ENCODE results near the gene IL10RB. TPM values are rescaled to one million over a fixed set of nuclear protein-coding genes. Genes with fewer than 3 reads are reported as not detected.

IL10RB gene
- total and polyA plus RNA-seq, 2 of the 13 experiments (the other 11 are each of a cell fraction or from before 2014, with no cell fraction given): 17.4 to 18.2 TPM

GRCh38 chr21:33230545-33231324 lies 35.4 kb upstream of the IL10RB start (continued):
- TF ChIP-seq ZNF607 (CRISPR knock-in tag; IDR thresholded peaks at IDR 0.05; ENCODE audit: borderline replicate concordance) (0 out of 2 replicates have a peak, but pooled peaks have one; percentile 39), HMGA1 (CRISPR knock-in tag; conservative IDR thresholded peaks at IDR 0.05) (no peak), CTCF (CRISPR knock-in tag; IDR thresholded peaks at IDR 0.05) (peak; percentile 75), BRCA1 (CRISPR knock-in tag; IDR thresholded peaks at IDR 0.05) (no peak), REL (CRISPR knock-in tag; conservative IDR thresholded peaks at IDR 0.05) (no peak; the same call in 1 of the 2 replicates), ZNF672 (CRISPR knock-in tag; IDR thresholded peaks at IDR 0.05) (no peak), ZNF597 (CRISPR knock-in tag; IDR thresholded peaks at IDR 0.05) (no peak), RFXANK (CRISPR knock-in tag; IDR thresholded peaks at IDR 0.05) (no peak), ZNF512 (CRISPR knock-in tag; IDR thresholded peaks at IDR 0.05) (no peak), ZNF205 (CRISPR knock-in tag; IDR thresholded peaks at IDR 0.05) (no peak), SOX5 (CRISPR knock-in tag; IDR thresholded peaks at IDR 0.05; ENCODE audit: borderline replicate concordance) (no peak), ZNF432 (CRISPR knock-in tag; IDR thresholded peaks at IDR 0.05; ENCODE audit: borderline replicate concordance) (no peak), JUN (CRISPR knock-in tag; IDR thresholded peaks at IDR 0.05) (no peak), GLMP (CRISPR knock-in tag; IDR thresholded peaks at IDR 0.05; ENCODE audit: borderline replicate concordance) (no peak), HMGXB3 (CRISPR knock-in tag; IDR thresholded peaks at IDR 0.05; ENCODE audit: borderline replicate concordance) (no peak), TP53 (CRISPR knock-in tag; conservative IDR thresholded peaks at IDR 0.05) (no peak), FOXC1 (CRISPR knock-in tag; IDR thresholded peaks at IDR 0.05; ENCODE audit: borderline replicate concordance) (0 out of 2 replicates have a peak, but pooled peaks have one; percentile 51)
